Adrenal gland (tissue), 5 donors: ENCODE measurements around the gene PPP1R14B.

Experiments used
- CTCF ChIP-seq, 6 experiments: fragments of 450-650 bp in 4 of 6; fragments of 200-600 bp in 2 of 6; sonication (generic) in 1 of 6; IDR thresholded peaks; 1 replicate in 5 of 6; 2 replicates in 1 of 6; pipeline versions ENCODE4 v1.5.1 to v1.8.0; 2016 to 2021; ENCODE audit warnings: antibody characterized with exemption in 6 of 6, mild to moderate bottlenecking in 2 of 6, moderate library complexity in 1 of 6
- POLR2A ChIP-seq, 2 donors: fragments of 450-650 bp; IDR thresholded peaks; one replicate each; pipeline ENCODE4 v1.6.1; 2017; ENCODE audit warnings: antibody characterized with exemption in 2 of 2, mild to moderate bottlenecking in 2 of 2, moderate library complexity in 1 of 2
- donor health status: DM: no; HTN: no; CAD: no.

GRCh38 chr11:64233913-64234586, 12.7 kb downstream of the PPP1R14B start, which contains the start of gene VEGFB:
- peak; percentile 38 to 63 for TF ChIP-seq POLR2A (IDR thresholded peaks at IDR 0.05)
- TF ChIP-seq CTCF (IDR thresholded peaks at IDR 0.05) = no peak
